ENCODE measurements around the gene PTPRF.

Gene PTPRF

DNA sequence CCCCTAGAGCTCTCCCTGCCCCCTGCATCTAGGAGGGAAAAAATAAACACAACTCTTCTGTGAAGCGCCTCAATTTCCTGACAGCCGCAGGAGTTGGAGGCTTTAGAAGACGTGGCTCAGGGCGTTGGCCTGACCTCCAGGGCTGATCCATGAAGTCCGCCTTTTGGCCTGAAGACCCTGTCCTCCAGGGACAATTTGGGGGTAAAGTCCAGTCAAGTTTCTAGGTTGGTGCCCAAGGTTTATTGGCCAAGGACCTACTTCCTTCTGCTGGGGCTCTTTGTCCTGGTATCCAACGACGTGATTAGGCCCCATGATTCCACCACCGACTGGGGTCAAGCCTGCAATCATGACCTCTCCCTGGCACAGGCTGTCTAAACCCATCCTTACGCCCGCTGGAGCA is 54.9 kb downstream of the PTPRF start:
- DNase-seq = no peak

- peak; percentile 89 for DNase-seq
Observed at GRCh38 chr1:43586136-43586731, 55.6 kb downstream of the PTPRF start.

DNA sequence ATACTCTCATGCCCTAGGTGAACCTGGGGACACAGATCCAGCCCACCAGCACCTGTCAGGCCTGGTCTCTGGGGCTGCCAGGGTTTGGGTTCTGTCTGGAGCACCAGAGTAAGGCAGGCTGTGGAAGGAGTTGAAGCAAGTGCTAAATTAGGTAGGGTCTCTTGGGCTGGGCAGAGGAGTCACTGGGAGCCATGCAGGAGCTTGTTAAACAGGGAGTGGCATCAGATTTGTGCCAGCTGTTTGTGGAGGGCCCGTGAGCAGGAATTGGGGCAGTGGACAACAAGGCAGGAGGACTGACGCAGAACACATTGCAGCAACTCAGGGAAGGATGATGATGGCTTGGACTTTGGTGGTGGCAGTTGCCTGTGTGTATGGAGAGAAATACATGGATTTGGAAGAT is 56.3 kb downstream of the PTPRF start:
- no peak for DNase-seq

- no peak for DNase-seq
Observed at GRCh38 chr1:43587594-43587993, 56.9 kb downstream of the PTPRF start.

GRCh38 chr1:43588592-43588991 is 57.9 kb downstream of the PTPRF start:
- no peak for DNase-seq

- DNase-seq = no peak
Observed at GRCh38 chr1:43590388-43590925, 59.8 kb downstream of the PTPRF start.

DNA sequence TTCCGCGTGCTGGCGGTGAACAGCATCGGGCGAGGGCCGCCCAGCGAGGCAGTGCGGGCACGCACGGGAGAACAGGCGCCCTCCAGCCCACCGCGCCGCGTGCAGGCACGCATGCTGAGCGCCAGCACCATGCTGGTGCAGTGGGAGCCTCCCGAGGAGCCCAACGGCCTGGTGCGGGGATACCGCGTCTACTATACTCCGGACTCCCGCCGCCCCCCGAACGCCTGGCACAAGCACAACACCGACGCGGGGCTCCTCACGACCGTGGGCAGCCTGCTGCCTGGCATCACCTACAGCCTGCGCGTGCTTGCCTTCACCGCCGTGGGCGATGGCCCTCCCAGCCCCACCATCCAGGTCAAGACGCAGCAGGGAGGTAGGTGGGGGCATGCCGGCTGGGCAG is 60.5 kb downstream of the PTPRF start:
- DNase-seq = no peak

DNA sequence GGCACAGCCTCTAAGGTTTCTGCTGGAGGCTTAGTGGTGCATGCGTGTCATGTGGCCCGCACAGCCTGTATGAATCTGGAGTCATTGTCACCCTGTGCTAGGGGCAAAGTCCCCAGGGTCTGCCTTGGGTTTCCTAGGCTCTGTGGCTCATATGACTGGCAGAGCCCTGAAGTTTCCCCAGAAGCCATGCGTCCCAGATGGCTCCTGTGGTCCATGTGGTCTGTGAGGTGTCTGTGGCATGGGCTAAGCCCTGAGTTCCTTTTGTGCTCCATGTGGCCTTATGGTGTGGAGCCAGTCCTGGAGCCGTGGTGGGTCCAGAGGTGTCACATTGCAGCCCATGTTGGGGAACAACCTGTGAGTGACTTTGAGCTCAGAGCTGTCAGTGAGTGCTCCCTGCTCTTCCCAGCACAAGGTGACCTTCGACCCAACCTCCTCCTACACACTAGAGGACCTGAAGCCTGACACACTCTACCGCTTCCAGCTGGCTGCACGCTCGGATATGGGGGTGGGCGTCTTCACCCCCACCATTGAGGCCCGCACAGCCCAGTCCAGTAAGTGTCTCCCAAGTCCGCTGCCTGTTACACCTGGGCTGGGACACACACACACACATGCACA is 61.5 kb downstream of the PTPRF start:
- DNase-seq = no peak

- no peak for DNase-seq
Observed at GRCh38 chr1:43592974-43593683, 62.4 kb downstream of the PTPRF start.

DNA sequence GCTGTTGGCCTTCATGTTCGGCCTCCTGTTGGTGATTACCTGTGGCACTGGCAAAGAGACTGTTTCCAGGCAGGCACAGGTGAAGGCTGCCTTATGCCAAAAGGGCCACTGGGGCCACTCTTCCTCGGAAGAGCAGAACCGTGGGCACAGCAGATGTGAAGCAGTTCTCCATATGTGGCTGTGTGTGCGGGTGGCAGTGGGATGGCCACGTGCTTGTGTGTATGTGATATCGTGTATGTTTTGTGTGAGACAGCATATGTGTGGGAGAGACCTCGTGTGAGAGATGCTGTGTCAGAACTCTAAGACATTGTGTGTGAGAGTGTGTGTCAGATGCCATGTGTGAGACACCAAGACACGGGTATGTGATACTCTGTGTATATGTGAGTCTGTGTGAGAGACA is 65.9 kb downstream of the PTPRF start:
- DNase-seq = no peak

GRCh38 chr1:43597028-43597427 is 66.3 kb downstream of the PTPRF start:
- DNase-seq = no peak

DNA sequence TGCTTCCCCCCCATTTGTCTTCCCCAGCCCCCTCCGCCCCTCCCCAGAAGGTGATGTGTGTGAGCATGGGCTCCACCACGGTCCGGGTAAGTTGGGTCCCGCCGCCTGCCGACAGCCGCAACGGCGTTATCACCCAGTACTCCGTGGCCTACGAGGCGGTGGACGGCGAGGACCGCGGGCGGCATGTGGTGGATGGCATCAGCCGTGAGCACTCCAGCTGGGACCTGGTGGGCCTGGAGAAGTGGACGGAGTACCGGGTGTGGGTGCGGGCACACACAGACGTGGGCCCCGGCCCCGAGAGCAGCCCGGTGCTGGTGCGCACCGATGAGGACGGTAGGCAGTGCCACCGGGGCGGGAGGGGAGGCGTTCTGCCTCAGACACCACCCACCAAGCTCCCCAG is 67.0 kb downstream of the PTPRF start:
- no peak for DNase-seq

DNA sequence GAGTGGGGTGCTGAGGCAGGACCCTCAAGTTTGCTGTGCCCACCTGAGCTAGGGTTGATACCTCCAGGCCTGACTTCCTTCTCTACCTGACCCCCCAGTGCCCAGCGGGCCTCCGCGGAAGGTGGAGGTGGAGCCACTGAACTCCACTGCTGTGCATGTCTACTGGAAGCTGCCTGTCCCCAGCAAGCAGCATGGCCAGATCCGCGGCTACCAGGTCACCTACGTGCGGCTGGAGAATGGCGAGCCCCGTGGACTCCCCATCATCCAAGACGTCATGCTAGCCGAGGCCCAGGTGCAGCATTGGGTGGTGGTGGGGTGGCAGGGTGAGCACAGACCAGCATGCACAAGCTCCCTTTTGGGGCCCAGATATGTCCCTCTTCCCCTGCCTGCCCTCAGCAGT is 67.9 kb downstream of the PTPRF start:
- no peak for DNase-seq

GRCh38 chr1:43600033-43601020 is 69.6 kb downstream of the PTPRF start:
- no peak for DNase-seq

GRCh38 chr1:43602990-43603389 is 72.3 kb downstream of the PTPRF start:
- DNase-seq = peak; percentile 86

GRCh38 chr1:43604192-43604591 is 73.5 kb downstream of the PTPRF start:
- no peak for DNase-seq

- DNase-seq = no peak
Observed at GRCh38 chr1:43605157-43605556, 74.5 kb downstream of the PTPRF start.

- DNase-seq = no peak
Observed at GRCh38 chr1:43605766-43606165, 75.1 kb downstream of the PTPRF start.

DNA sequence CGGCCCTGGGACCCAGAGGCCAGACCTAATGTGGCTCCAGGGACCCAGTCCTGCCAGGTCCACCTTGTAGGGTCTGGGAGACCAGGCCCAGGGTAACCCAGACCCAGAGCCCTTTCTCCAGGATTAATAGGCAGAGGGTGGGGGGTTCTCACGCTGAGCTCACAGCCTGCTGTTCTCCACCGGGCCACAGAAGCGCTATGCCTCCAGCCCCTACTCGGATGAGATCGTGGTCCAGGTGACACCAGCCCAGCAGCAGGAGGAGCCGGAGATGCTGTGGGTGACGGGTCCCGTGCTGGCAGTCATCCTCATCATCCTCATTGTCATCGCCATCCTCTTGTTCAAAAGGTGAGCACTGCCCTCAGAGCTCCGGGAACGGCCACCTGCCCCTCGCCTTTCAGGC is 75.9 kb downstream of the PTPRF start:
- no peak for DNase-seq

- DNase-seq = no peak
Observed at GRCh38 chr1:43608827-43609226, 78.1 kb downstream of the PTPRF start.

DNA sequence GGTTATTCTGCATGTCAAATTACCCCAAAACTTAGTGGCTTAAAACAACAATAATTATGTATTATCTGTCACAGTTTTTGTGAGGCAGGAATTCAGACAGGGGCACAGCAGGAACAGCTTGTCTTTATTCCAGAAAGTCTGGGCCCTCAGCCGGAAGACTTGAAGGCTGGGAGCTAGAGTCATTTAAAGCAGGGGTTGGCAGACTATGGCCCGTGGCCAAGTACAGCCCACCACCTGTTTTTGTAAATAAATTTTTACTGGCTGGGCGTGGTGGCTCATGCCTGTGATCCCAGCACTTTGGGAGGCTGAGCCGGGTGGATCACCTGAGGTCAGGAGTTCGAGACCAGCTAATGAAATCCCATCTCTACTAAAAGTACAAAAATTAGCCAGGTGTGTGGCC is 79.7 kb downstream of the PTPRF start:
- DNase-seq = no peak

GRCh38 chr1:43611950-43612349 is 81.3 kb downstream of the PTPRF start:
- DNase-seq = no peak

GRCh38 chr1:43612406-43612805 is 81.7 kb downstream of the PTPRF start:
- no peak for DNase-seq
